ENCODE results near the gene TIMM50.

DNA sequence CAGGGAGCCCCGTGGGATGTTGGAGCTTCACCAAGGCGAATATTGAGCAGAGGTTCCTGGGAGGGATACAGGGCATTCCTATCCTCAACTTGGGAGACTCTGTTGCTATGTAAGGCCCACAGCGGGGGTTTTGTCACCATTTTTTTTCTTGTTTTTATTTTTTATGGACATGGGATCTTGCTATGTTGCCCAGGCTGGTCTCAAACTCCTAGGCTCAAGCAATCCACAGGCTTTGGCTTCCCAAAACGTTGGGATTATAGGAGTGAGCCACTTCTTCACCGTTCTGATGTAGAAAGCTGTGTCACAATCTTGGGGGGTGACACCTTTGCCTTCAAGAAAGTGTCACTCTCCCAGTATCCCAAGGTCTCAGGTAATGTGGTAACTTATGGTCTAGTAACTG lies 20.7 kb downstream of the TIMM50 start:
- no peak for TF ChIP-seq CTCF (IDR thresholded peaks at IDR 0.05; ENCODE audit: insufficient read depth, low read depth, low read length)
- TF ChIP-seq EZH2 (IDR thresholded peaks at IDR 0.05; ENCODE audit: insufficient read depth, low read length), result no peak

Measured in astrocyte (in vitro differentiated cells and primary cell).